Activated T-helper 1 cell treated with anti-CD3 and anti-CD28 coated beads, Interleukin-2, amount 50 U/mL, for 16 hours (primary cell): ENCODE results near the gene KLF15.
"Not testable (repeated sequence)": the region's sequence is repeated elsewhere in the genome, so short reads cannot be mapped to it uniquely, and the experiment has no call there.

ENCODE experiments used
- DNase-seq, 2 donors: peaks; one replicate each; pipeline ENCODE4 v3.0.0-alpha.2; 2020; ENCODE audit warnings: low read depth in 1 of 2, low spot score in 1 of 2

The KLF15 gene

DNA sequence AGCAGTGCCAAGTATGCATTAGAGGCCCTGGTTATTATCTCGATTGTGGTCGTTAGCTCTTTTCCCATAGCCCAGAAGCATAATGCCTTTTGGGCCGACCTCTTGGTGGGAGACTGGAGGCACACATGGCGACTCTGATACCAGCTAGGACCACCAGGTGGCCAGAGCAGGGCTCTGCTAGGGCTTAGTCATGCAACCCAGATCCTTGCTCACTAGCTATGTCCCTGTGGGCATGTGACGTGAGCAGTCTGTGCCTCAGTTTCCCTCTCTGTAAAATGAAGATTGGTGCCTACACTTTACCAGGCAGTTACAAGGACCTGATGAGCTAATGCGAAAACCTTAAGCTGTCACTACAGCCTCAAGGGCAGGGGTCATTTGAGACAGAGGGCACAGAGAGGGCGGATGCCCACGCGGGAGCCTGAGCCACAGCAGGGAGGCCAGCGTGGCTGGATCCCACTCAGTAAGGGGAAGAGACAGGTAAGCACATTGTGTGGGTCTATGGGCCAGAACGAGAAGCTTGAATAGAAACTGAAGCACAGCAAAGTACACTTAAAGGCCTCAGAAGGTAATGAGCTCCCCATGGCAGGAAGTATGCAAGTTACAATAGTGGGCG lies 8.8 kb downstream of the KLF15 start:
- no peak for DNase-seq

DNA sequence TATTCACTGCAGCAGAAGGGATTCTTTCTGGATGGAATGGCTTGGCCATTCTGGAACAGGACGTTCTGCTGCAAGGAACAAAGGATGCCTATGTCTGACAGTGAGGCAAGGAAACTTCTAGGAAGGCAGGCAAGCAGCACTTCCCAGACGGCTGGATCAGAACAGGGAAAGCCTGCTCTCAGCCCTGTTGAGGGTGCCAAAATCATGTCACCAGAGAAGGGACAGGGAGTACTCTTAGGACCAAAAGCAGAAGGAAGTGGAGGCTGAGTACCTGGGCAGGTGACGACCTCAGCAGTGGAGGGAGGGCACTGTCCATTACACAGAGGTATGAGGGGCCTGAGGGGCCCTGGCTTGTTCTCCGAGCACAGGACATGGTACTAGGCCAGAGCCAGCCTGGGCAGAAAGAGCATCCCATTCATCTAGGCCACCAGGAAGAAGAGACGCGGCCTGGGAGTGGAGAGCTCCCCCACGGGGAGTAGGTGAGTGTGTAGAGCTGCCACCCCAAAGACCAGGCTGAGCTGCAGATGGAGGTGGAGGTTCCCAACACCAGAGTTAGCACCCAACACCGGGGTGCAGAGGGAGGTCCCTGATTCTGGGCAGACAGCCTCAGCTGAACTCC lies 9.6 kb downstream of the KLF15 start:
- no peak for DNase-seq

DNA sequence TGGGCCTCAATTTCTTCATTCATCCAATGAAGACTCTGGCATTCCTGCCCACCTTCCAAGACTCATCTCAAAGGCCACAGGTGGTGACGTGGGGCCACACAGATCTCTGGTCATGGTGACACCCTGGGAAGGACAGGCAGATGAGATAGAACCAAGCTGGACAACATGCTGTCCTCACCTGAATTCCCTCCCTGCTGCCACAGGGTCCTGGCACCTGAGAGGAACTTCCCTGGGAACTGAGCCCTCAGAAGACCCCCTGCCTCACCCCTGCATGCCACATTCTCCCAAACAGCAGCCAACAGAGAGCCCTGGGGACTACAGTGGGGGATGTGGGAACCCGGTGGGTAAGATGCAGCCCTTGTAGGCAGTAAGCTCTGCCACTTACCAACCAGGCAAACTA lies 10.7 kb downstream of the KLF15 start:
- DNase-seq = no peak

DNA sequence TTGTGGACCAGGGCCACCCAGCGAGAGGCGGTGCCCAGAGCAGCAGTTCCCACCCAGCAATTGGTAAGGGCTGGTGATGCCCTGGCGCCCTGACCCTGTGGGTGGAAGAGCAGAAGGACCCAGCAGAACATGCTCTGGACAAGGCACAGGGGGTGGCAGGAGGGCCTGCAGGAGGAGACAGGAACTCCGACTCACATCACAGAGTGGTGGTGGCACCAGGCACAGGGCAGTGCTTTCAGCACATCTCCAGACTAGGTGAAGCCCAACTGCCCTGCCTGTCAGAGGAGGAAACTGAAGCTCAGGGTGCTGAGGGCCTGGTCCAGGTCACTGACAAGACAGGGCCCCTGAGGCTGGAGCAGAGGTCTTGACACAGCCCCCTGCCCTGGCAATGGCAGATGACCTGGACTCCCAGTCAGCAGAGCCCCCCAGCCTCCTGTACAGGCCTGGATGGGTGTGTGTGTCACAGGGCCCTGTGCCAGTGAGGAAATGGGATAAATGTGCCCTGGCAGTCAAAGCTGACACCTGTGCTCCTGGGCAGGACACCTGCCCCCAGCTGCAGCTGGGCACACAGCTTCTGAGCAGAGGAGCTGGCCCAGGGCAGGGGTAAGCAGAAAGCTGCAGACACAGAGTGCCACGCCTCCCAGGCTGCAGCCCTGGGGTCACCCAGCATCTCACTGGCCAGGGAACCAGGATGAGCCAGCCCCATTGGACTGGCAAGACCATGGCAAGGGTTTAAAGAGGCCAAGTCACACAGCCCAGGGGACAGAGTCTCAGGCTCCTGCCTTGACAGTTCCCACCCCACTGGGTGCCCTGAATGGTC lies 11.4 kb downstream of the KLF15 start:
- DNase-seq = no peak

DNA sequence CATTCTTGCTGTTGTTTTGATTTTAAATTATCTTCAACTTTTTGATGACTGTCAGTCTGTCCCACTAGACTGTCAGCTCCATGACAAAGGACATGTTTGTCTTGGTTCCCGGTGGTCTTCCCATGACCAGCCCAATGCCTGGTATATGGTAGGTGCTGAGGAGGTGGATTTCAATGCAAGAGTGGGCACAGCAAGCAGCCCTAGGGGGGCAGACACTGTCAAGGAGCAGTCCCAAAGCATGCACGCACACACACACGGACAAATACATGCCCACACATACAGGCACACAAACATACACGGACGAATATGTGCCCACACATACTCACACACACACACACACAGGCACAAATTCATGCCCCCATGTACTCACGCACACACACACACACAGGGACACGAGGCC lies 12.0 kb downstream of the KLF15 start:
- no peak for DNase-seq

DNA sequence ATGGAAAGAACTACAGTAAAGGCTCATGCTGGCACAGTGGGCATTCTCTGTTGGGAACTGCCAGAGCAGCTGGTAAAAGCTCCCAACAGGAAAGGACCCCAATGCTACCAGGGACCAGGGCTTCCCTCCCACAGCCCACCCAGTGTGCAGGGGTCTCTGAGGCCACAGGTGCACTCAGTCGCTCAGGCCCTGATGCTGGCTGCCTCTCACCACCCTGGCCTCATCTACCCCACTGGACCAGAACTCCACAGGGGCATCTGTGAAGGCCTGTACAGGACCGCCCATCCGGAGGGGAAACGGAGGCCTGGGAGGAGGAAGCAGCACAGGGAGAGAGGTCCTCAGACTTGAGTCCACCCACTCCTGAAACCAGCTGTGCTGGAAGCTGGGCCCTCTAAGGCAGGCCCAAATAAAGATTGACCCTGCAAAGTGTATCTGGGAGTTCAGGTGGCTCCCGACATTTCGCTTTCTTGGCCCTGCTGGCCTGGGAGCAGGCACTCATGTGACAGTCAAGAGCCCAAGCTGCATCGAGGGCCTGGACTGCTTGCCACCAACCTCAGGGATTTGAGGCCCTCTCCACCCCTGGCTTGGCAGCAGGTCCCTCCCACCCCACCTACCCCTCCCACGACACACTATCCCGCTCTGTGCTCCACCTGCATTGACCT lies 12.7 kb downstream of the KLF15 start:
- DNase-seq = no peak

DNA sequence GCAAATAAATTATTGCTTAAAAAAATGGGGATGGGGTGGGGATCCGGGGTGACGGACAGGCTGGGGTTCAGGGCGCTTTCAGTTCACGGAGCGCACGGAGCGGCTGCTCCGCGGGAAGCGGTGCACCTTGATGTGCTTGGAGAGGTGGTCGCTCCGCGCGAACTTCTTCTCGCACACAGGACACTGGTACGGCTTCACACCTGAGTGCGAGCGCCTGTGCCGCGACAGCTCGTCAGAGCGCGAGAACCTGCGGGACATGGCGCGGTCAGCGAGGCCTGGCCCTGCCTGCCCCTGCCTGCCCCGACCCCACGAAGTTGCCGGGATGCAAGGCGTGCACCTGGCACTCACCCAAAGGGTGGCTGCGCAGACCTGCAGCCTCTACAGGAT lies 13.6 kb downstream of the KLF15 start:
- no peak for DNase-seq

DNA sequence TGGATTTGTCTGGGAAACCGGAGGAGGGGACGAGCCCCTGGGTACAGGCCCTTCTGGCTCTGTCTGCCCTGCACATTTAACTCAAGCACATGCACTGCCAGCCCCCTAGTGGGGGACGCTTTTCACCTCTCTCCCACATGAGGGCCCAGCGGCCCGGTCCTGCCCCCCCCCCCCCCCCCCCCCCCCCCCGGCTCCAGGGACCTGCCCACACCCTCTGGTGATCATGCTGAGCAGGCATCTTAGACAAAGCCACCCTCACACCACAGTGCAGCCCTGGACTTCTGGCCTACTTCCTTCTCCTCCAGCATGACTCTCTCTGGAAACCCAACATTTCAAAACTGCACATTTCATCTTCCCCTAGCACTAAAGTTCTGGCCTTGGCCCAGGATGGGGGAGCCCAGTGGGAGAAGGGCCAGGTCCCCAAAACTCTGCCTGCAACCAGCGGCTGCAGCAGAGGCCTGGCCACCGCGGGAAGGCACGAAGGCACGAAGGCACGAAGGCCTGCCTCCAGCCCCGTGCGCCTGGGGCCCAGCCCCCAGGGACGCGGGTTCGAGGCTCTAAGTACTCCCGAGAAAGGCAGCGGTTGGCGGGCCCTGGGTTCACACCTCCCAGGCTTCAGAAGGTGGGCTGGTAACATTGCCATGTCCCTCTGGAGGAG lies 14.1 kb downstream of the KLF15 start:
- DNase-seq = no peak

DNA sequence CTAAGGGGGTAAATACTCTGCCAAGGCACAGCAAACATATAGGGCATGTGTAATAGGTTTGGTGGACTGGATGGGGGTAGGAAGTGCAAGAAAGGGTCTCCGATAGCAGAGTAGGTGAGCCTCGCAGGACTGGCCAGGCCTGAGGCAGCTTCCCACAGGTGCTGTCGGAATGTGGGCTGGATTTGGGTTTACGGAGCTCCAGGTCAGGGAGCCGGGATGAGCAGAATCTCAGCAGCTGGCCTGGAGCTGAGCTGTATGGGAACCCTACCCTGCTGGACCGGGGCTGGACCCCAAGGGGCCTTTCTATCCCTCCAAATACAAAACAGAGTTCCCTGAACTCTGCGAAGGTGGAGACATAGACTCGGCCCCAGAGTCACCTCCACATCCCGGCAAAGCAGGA lies 15.0 kb downstream of the KLF15 start:
- no peak for DNase-seq

DNA sequence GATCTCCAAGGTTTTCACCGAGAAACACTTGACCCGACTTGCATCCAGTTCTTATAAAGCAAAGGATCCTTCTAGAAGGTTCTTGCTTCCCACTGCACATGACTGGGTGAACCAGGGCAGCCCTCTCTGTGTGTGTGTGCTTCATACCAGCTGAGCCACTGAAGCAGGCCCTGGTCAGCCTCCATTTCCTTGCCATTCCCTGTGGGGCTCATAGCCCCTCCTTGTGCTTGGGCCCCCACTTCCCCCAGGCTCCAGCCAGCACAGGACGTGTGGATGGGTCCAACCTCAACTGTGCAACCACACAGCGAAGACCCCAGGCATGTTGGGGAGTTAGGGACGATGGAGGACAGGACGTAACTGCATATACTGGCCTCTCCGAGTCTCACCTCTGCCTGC lies 15.5 kb downstream of the KLF15 start:
- no peak for DNase-seq

DNA sequence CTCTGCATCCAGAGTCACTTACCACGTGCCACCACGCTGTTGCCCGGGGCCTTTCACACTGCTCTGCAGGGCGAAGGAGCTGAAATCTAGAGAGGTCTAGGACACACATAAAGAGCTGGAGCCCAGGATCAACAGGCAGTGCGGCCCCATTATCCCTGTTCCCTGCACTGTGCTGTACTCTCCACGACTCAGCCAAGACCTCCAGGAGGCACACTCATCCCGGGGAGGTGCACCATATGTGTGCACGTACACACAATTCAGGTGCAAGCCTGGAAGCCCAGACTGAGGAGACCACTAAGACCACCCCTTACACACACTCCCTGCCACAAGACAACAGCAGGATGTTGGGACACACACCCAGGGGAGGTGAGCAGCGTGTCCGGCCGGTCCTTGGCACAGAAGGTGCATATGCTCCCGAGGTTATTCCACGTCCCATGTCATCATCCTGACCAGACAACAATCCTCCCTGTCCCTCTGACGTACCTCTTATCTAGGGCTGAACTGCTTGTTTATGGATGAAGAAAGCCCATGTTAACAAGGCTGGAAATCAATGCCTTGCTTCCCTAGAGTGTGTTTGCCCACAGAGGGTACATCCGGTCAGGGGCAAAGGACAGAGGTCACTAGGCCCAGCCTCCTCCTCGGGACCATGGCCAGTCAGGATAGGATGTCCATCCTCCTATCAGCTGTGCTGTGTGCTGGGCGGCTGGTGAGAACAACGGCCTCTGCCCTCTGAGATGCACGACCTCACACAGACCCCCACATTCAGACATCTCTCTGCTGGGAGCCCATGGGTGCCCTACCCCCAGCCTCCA lies 16.1 kb downstream of the KLF15 start:
- DNase-seq = no peak

DNA sequence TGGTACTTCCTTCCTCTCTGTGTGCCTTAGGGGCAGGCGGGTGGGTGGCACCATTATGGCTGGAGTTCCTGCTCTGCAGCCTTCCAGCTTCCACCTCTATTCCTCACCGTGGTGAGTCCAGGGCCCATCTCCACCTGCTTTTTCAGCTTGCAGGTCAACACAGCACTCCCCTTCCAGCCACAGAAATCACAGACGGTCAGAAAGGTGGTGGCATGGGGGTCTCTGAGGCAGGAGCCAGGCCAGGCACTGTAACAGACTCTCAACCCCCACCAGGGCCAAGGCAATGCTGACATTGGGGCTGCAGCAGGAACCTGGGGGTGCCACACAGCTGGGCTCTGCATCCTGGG lies 16.6 kb downstream of the KLF15 start:
- no peak for DNase-seq

DNA sequence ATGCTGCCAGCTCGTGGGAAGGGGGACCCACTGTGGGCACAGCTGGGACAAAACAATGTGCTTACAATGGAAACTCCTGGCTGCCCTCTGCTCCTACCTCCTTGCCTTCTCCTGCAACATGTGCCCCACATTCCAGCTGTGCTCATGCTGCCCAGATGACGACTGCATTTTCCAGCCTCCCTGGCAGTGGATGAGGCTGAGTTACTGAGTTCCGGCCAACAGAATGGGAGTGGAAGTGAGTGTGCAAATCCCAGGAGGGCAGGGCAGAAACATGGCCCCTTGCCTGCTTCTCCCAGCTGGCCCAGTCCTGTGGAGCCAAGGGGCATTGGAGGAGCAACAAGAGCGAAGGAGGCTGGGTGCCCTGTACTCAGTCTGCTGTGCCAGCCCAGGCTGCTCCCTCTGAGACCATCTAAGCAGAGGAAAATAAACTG lies 17.1 kb downstream of the KLF15 start:
- DNase-seq = no peak

DNA sequence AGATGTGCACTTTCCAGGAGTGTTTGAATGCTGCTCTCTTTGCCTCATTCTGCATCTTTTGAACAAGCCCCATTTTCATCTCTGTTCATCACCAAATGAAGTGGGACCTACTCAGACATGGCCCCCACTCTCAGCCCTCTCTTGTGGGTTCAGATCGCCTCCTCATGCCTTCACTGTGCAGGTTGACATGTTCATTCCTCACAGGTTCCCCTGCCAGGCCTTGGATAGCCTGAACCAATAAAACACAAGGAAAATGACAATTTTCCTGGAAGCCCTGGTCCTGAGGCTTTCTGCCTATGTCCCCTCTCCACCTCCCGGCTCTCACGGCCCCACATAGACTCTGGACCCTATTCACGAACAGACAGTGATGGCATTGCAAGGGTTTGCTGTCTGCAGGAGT lies 17.7 kb downstream of the KLF15 start:
- no peak for DNase-seq

DNA sequence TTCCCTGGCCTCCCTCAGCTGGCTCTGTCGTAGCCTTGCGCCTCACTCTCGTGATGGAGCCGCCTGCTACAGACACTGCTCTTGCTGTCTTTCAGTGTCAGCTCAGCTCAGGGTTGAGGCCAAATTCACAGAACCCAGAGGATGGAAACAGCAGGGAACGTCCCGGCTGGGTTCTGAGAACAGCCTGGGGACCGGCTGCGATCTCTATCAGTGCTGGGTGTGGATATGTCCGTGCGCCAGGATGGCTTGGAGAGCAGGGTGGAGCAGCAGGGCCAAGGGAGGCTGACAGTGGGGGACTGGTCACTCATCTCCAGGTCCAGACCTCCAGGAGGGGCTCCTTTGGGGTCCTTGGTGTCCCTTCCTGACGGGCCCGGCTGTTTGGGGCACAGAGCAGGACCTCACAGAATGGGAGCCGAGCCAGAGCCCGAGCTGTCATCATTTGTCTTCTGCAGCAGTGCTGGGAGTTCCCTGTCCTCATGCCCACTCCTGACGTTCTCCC lies 18.4 kb downstream of the KLF15 start:
- DNase-seq = no peak

DNA sequence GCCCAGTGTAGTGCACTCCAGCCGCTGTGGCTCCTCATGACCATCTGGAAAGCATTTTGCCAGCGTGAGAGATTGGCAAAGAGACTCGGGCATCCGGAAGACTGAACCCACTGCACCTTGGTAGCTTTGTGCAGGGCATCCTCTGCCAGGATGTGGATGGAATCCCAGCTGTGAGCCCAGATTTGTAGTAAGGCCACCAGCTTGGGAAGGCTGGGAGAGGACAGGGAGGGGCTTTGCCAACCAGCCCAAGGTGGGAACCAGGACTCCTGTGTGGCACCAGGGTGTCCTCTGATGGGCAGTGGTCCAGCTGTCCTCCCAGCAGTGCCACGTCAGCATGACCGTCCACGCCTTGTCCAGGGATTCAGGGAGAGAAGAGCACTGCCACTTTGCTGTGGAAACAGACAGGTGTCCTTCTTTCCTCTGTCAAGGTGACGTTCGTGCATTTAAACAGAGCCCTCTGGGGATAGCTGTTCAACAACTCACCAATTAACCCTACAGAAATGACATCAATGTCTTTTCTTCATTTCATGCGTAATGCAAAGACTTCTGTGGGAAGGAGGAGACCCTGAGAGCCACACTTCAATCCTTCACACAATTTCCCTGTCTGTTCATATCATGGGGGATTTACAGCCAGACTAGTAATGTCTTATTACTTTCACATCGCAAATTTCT lies 19.1 kb downstream of the KLF15 start:
- DNase-seq = no peak

DNA sequence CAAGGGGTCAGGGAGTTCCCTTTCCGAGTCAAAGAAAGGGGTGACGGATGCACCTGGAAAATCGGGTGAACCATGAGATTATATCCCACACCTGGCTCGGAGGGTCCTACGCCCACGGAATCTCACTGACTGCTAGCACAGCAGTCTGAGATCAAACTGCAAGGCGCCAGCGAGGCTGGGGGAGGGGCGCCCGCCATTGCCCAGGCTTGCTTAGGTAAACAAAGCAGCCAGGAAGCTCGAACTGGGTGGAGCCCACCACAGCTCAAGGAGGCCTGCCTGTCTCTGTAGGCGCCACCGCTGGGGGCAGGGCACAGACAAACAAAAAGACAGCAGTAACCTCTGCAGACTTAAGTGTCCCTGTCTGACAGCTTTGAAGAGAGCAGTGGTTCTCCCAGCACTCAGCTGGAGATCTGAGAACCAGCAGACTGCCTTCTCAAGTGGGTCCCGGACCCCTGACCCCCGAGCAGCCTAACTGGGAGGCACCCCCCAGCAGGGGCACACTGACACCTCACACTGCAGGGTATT lies 25.3 kb downstream of the KLF15 start:
- DNase-seq = not testable (repeated sequence)

DNA sequence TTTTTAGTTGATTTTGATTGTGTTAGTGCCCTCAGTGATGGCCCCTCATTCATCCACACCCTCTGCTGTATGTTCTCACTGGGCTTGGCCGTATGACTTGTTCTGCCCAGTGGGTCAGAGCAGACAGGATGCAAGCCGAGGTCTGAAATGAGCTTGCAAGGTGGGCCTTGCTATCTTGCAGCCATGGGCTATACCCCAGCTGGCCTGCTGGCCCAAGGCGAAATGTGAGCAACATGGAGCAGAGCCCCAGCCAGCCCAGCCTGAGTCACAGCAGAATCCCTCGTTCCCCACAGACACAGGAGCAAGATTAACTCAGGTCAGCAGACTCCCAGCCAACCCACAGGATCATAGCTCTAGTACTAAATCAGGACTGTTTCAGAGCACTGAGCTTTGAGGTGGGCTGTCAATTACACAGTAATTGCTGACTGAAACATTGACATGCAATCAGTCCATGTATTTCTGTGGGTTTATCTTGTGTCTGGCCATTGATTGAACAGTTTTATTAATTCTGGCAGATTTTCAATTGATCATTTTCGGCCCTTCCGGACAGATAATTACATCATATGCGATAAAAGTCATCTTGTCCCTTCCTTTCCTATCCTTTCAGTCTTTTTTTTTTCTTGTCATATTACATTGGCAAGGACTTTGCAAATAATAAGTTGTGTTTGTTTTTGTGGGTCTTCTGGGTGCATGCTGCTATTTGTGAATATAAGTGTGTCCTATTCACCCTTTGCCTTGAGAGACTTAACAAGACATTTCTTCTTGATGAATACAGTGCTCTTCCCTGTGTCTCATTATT lies 27.1 kb downstream of the KLF15 start:
- no peak for DNase-seq

DNA sequence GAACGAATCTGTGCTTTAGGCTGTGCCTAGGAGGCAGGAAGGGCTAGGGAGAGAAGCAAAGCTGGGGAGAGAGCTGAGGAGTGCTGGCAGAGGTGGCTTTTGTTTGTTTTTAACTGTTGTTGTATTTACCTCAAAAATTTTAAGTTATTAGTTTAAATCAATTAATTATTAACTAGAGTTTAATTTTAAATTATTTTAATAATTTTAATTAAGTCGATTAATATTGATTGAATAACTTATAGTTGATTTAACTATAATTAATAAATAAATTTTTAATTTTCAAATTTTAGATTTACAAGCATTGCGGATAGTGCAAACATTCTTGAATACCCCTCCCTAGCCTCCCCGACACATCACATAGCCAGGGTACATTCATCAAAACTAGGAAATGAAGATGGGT lies 30.6 kb downstream of the KLF15 start:
- DNase-seq = no peak
